Measurements from ENCODE around the gene TUFT1.
A peak's percentile ranks its signal among the peaks of the same experiment; 100 is the strongest.
"Not testable (repeated sequence)": the region's sequence is repeated elsewhere in the genome, so short reads cannot be mapped to it uniquely, and the experiment has no call there.

TUFT1 gene

GRCh38 chr1:151512801-151513625, 27.1 kb upstream of the TUFT1 start:
- no peak for DNase-seq (ENCODE audit: low read depth in 2 of 2)

- no peak for DNase-seq (ENCODE audit: low read depth in 2 of 2)
These were observed 26.4 kb upstream of the TUFT1 start for GRCh38 chr1:151513626-151514121.

DNA sequence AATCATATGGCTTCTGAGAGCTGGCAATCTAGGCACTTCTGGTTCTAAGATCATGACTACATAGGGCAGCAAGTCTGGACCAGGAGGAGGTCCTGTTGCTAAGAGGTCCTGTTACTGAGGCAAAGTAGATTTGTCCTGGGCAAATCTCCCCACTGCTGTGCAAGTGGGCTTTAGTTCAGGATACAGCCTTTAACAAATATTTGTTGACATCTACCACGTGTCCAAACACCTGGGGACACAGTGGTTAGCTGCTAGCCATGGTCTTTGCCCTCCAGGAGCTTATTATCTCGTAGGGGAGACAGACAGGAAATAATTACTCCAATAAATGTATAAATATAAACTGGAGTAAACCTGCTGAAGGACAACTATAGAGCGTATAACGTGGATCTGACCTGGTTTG, 25.7 kb upstream of the TUFT1 start:
- no peak for DNase-seq (ENCODE audit: low read depth in 2 of 2)

DNA sequence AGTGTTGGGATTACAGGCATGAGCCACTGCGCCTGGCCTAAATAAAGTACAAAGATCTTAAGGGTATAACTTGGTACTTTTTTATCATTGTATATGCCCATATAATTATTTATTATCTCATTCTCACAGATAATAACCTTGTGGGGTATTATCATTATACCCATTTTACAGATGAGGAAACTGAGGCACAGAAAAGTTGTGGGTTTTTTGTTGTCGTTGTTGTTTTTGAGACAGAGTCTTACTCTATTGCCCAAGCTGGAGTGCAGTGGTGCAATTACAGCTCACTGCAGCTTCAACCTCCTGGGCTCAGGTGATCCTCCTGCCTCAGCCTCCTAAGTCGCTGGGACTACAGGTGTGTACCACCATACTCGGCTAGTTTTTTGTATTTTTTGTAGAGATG, 24.8 kb upstream of the TUFT1 start:
- DNase-seq (ENCODE audit: low read depth in 2 of 2) = no peak

DNA sequence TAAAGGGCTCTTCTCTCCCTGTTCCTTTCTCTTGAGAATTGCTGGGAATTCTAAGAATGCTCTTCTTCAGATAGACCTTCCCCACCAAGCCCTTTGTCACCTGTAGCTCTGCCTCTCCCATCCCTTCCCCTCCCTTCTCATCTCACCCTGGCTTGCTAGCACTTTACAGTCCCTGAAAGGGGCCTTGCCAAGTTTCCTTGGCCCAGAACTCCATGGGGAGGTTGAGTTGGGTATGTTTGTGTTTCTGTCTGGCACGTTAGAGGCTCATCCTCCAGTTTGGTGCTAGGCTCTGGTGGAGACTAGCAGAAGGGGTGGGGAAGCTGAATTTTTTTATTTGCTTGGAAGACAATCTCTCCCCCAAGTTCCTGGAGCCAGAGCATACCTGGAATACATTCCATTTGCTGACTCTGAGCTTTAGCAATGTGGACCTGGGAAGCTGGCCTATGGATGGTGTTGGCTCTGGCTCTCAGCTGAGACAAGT, 24.0 kb upstream of the TUFT1 start:
- DNase-seq (ENCODE audit: low read depth in 2 of 2) = no peak

DNA sequence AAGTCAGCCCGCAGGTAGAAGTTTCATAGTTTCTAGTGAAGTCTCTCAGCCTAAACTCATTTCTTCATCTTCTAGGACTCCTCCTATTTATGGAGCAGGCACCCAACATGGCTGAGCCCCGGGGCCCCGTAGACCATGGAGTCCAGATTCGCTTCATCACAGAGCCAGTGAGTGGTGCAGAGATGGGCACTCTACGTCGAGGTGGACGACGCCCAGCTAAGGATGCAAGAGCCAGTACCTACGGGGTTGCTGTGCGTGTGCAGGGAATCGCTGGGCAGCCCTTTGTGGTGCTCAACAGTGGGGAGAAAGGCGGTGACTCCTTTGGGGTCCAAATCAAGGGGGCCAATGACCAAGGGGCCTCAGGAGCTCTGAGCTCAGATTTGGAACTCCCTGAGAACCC, 21.7 kb upstream of the TUFT1 start:
- no peak for DNase-seq (ENCODE audit: low read depth in 2 of 2)

DNA sequence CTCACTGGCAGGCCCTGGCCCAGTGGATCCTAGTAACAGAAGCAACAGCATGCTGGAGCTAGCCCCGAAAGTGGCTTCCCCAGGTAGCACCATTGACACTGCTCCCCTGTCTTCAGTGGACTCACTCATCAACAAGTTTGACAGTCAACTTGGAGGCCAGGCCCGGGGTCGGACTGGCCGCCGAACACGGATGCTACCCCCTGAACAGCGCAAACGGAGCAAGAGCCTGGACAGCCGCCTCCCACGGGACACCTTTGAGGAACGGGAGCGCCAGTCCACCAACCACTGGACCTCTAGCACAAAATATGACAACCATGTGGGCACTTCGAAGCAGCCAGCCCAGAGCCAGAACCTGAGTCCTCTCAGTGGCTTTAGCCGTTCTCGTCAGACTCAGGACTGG, 21.2 kb upstream of the TUFT1 start:
- DNase-seq (ENCODE audit: low read depth in 2 of 2) = no peak

DNA sequence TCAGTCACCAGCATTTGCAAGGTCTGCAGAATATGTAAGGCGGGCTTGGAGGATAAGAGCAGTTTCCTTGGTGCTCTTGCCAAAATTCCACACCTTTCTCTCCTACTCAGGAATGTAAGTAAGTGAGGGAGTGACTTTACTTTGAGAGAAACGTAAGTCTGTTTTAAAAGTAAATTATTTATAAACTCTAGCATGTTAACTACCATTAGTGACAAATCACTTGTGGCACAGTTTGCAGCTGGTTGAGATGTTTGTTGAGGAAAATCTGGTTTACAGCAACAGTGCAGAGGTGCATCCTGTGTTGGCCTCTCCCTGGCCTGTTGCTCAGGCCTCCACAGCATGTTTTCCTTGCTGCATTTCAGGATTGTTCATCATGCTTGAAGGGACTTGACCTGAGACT, 20.4 kb upstream of the TUFT1 start:
- no peak for DNase-seq (ENCODE audit: low read depth in 2 of 2)

DNA sequence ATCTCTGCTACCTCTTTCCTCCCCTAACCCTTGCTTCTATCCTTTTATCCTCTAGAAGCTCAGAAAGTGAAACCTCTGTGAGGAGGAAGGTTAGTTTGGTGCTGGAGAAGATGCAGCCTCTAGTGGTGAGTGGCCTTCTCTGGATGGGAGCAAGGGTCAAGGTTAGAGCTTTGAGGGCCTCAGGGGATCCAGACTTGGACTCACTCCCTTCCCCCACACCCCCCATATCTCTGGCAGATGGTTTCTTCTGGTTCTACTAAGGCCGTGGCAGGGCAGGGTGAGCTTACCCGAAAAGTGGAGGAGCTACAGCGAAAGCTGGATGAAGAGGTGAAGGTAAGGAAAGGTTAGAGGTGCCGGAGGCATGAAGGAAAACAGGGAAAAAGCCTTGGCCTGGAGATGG, 19.8 kb upstream of the TUFT1 start:
- no peak for DNase-seq (ENCODE audit: low read depth in 2 of 2)

- DNase-seq (ENCODE audit: low read depth in 2 of 2) = not testable (repeated sequence)
These were observed 17.7 kb upstream of the TUFT1 start for GRCh38 chr1:151522427-151522826.

DNA sequence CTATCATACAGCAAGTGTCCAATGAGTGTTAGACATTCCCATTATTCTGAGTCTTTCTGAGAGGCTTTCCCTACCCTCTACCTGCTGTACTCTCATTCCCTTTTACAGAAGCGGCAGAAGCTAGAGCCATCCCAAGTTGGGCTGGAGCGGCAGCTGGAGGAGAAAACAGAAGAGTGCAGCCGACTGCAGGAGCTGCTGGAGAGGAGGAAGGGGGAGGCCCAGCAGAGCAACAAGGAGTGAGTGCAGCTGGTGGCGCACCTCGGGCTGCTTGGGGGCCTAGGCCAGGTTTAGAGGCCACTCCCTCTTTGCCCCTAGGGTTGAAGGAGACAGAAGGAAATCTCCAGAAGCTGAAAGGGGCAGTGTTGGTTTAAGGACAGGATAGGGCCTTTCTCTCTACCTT, 16.8 kb upstream of the TUFT1 start:
- DNase-seq (ENCODE audit: low read depth in 2 of 2) = no peak

GRCh38 chr1:151524736-151525135, 15.4 kb upstream of the TUFT1 start:
- DNase-seq (ENCODE audit: low read depth in 2 of 2) = no peak

DNA sequence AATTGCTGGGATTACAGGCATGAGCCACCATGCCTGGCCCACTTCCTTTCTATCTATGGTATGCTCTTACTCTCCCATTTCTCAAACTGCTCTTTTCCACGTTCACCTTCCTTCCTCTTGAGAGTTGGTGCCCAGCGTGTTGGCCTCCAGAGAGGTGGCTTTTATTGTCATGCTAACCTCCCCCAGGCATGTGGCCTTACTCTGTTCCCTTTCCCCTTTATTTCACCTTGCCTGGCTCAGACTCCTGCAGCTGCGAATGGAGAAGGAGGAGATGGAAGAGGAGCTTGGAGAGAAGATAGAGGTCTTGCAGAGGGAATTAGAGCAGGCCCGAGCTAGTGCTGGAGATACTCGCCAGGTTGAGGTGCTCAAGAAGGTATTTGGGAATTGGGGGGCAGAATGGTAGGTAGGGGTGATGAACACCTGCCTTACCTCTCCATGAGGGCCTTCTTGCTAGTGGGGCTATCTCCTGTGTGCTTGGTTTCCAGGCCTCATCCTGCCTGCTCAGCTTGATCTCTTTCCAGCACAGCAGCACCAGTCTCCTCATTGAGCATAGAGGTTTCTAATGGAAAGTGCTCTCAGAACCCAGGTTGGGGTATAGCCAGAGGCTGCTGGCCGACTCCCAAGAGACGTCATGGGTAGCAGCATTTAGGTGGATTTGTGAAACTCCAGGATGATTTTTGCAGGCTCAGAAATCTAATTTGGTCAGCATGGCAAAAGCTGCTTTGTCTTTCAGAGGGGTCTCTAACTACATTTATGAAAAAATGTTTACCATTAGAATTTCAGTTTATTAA, 13.2 kb upstream of the TUFT1 start:
- DNase-seq (ENCODE audit: low read depth in 2 of 2) = no peak

- DNase-seq (ENCODE audit: low read depth in 2 of 2) = no peak
These were observed 10.9 kb upstream of the TUFT1 start for GRCh38 chr1:151529211-151529702.

- DNase-seq (ENCODE audit: low read depth in 2 of 2) = no peak
These were observed 10.3 kb upstream of the TUFT1 start for GRCh38 chr1:151529781-151530180.

GRCh38 chr1:151530461-151530860, 9.6 kb upstream of the TUFT1 start:
- DNase-seq (ENCODE audit: low read depth in 2 of 2) = no peak

- DNase-seq (ENCODE audit: low read depth in 2 of 2) = no peak
These were observed 6.2 kb upstream of the TUFT1 start for GRCh38 chr1:151533870-151534269.

GRCh38 chr1:151534662-151535278, 5.3 kb upstream of the TUFT1 start:
- DNase-seq (ENCODE audit: low read depth in 2 of 2) = peak; percentile 46 to 56

GRCh38 chr1:151535326-151536271, 4.5 kb upstream of the TUFT1 start:
- no peak for DNase-seq (ENCODE audit: low read depth in 2 of 2)

GRCh38 chr1:151536499-151536898, 3.6 kb upstream of the TUFT1 start:
- no peak for DNase-seq (ENCODE audit: low read depth in 2 of 2)

- DNase-seq (ENCODE audit: low read depth in 2 of 2) = no peak
These were observed 3.0 kb upstream of the TUFT1 start for GRCh38 chr1:151537112-151537511.

Data from stimulated activated CD8-positive, alpha-beta memory T cell treated with anti-CD3 and anti-CD28 coated beads, Interleukin-2, amount 100 ng/mL, for 1 hour (primary cell).